GM18870 (cell line): ENCODE measurements around the gene DIPK2A.

Experiments used
- ATAC-seq: cut with Tn5 transposase; IDR thresholded peaks from one replicate; pipeline ENCODE4 v1.9.1; 2021; ENCODE audit warnings: moderate library complexity; ENCODE audit not compliant: unreplicated experiment

Gene DIPK2A

DNA sequence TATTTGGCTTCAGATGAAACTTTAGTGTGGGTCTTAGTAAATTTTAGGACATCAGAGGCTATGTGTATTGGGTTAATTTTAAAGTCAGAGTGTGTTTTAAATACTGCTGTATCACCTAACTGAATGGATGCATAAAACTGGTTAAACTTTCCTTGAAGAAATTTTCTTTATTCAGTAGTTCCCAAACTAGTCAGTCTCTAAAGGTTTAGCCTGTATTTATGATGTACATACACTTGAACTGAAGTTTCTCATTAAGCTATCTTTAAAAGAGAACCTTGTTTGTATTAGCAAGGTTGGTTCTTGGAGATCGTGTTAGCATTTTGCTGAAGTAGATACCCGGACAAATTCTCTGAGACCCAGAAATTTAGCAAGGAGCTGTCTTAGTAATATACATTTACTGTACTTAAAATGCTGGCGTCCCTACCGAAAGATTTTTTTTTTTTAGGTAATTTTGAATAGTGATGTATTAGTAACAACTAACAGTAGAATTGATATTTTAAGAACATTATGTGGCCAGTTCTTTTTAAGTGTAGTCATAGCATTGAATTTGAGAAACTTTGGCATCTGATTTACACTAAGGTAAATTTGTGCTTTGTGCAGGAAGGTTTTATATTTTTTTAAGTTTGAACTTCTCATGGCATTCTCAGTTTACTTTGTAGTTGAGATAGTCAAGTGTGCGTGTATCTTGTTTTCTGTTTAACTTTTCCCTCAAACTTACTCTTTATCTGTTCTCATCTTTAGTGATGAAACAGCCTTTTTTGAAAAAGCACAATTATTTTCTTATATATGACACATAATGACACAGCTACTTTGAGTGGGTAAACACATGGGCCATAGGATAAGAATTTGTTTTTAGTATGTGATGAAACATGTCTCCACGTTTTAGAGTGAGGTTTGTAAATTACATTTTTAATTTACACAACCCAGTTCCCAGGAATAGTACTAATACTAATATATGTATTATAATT is 2.9 kb downstream of the DIPK2A start:
- no peak for ATAC-seq

- ATAC-seq = no peak
These were observed 4.0 kb downstream of the DIPK2A start for GRCh38 chr3:143975554-143976152.

DNA sequence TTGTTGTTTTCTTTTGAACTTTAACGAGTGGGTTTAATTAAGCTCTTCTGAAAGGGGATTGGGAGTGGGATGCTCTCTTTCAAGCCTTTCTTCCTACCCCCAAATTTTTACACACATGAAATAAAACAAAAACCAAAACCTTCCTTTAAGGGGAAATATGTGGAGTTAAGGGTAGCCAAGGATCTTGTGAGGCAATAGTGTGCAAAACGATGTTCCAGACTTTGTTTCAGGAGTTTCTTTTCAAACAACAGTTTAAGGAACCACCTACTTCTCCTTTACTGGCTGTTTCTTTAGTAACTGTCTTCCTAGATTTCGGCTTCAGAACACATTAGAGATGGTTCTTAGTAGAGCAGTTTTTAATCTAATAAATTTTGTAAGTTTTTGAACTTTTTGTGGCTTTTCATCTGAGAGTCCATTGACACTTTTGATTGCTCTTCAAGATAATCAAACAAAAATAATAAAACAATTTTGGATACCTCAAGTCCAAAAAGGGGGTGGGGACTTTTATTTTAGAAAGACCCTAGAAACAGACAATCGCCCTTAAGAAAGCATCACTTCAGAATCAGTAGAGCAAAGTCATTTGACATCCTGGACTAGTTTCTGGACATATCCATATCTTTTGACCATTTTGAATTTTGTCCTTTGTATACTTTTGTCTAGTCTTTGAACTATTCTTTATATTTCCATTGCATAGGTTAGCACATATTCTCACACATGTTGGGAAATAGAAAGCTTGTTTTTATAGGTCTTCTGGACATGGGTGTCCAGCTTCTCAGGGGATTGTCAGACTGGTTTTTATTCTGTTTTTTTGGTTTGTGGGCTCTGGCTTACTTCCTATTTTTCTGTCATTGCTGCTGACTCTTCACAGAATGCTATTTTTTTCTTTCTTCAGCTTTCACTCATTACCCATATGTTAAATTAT is 6.0 kb downstream of the DIPK2A start:
- peak; percentile 59 for ATAC-seq

- no peak for ATAC-seq
These were observed 6.6 kb downstream of the DIPK2A start for GRCh38 chr3:143978263-143978631.

- no peak for ATAC-seq
These were observed 7.4 kb downstream of the DIPK2A start for GRCh38 chr3:143979041-143979440.

GRCh38 chr3:143979813-143980212 is 8.2 kb downstream of the DIPK2A start:
- ATAC-seq = no peak

DNA sequence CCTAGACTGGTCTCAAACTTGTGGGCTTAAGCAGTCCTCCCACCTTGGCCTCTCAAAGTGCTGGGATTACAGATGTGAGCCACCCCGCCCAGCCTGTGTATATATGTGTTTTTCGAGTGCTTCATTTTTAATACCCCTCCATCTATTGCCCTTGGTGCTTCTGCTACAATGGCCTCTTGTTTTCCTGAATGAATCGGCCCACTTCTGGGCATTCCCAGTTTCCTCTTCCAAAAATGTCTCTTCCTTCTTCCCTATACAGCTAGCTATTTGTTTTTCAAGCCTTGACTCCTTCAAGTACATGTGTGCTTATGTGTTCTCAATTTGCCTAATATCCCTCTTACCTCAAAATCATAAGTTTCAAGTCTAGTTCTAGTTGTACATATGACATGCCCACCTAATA is 16.7 kb downstream of the DIPK2A start:
- ATAC-seq = no peak

DNA sequence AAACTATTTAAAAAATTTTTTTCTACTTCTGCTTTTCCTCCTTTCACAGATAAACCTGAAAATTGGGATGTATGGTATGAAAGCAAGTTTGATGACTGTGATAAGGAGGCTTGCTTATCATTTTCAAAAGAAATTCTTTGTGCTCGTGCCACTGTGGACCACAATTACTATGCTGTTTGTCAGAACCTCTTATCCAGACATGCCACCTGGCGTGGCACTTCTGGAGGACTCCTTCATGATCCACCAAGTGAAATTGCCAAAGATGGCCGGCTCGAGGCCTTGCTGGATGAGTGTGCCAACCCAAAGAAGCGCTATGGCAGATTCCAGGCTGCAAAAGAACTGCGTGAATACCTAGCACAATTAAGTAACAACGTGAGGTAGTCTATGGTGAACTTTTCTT is 17.8 kb downstream of the DIPK2A start:
- no peak for ATAC-seq

DNA sequence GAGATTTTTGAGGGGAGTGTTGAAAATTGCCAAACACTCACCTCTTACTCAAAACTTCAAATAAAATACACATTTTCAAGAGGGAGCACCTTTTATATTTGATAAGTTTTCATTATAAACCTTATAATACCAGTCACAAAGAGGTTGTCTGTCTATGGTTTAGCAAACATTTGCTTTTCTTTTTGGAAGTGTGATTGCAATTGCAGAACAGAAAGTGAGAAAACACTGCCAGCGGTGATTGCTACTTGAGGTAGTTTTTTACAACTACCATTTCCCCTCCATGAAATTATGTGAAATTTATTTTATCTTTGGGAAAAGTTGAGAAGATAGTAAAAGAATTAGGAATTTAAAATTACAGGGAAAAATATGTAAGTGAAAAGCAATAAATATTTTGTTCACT is 20.1 kb downstream of the DIPK2A start:
- no peak for ATAC-seq

DNA sequence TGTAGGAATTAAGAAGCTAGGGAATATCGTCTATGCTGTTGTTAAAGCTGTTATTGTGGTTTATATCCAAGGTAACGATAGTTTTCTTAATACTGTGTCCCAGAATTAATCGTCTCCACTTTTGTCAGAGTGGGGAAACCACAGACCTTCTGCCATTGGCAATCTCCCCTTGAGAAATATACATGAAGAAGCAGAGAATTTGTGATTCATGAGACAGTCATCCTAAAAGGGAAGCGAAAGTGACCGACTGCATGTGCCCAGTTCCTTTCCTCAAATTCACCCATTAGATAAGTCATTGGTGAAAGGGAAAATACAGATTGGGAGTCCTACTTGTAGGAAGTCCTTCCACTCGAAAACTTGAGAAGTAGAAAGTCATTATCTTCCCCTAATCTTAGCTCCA is 26.6 kb downstream of the DIPK2A start:
- no peak for ATAC-seq

- ATAC-seq = no peak
These were observed 31.4 kb downstream of the DIPK2A start for GRCh38 chr3:144003051-144003450.

DNA sequence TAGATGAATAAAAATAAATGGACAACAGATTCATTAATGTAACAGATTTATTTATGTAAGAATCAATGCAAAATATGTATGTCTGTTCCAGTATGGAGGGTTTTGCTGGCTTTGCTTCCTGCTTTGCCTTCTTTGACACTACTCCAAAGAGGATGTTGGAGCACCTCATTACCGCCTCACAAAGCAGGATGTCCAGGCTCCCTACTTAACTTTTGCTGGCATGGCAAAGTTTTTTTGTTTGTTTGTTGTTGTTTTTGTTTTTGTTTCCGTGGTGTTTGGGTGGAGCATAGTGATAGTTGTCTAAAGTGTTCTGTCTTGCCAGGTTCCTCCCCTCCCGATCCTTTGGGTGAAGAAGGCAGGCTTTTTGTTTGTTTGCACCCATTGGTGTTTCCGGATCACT is 38.7 kb downstream of the DIPK2A start:
- no peak for ATAC-seq

DNA sequence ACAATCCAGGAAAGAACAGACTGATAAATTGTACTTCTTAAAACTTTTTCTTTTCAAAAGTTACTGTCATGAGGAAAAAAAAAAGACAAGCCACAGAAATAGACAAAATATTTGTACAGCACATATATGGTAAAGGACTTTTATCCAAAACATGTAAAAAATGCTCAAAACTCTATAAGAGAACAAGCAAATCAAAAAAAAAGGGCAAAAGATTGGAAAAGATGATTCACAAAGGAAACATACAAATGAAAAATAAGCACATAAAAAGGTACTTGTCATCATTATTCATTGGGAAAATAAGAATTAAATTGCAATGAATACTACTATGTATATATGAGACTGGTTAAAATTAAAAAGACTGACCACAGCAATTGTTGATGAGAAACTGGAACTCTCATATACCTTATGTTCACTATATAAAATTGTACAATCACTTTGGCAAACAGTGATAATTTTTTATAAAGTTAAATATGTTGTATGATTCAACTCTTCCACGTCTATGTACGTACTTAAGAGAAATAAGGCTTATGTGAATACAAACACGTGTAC is 39.7 kb downstream of the DIPK2A start:
- no peak for ATAC-seq

DNA sequence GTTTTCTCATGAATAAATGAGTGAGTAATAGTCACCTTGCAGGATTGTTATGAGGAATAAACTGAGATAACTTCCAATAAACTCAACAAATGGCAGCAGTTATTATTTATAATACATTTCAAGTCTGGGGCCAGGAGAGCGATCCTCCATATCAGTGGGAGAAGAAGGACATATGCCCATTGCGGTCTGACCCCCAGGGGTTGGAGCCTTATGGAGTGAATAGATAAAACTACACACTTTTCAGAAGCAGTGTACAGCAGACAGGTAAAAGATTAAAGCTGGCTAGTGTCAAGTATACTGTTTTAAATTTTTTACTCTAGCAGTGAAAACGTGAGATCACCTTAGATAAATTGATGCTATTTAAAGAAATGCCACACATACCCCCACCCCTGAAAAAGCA is 43.5 kb downstream of the DIPK2A start:
- ATAC-seq = no peak

GRCh38 chr3:144018776-144019175 is 47.2 kb downstream of the DIPK2A start:
- ATAC-seq = no peak
